CD14-positive monocyte (primary cell): ENCODE measurements around the gene C6orf132. TPM values are rescaled to one million over a fixed set of nuclear protein-coding genes. Genes with fewer than 3 reads are reported as not detected.
A peak's percentile ranks its signal among the peaks of the same experiment; 100 is the strongest.

Experiments
- DNase-seq, 3 donors: peaks; one replicate each; pipeline ENCODE4 v3.0.0-alpha.2; 2011 to 2022
- H2AFZ ChIP-seq: 2 replicates; pipeline ENCODE4 v1.6.0; 2012; ENCODE audit warnings: mild to moderate bottlenecking, low read depth, low read length, inconsistent platforms; ENCODE audit not compliant: insufficient read depth, poor library complexity, severe bottlenecking
- H3K27ac ChIP-seq, 2 donors: 1 replicate in 1 of 2; 2 replicates in 1 of 2; pipeline ENCODE4 v1.5.1; 2012 to 2013; ENCODE audit warnings: low read length in 2 of 2, control low read depth in 1 of 2, inconsistent platforms in 1 of 2, low read depth in 1 of 2, mild to moderate bottlenecking in 1 of 2
- H3K27me3 ChIP-seq, 2 donors: one replicate each; pipeline versions ENCODE4 v1.6.0 to v1.6.1; 2011 to 2013; ENCODE audit warnings: low read length in 2 of 2; ENCODE audit not compliant: control insufficient read depth in 2 of 2, insufficient read depth in 2 of 2
- H3K36me3 ChIP-seq, 2 donors: replicated peaks in 1 of 2; 1 replicate in 1 of 2; 2 replicates in 1 of 2; pipeline versions ENCODE4 v1.5.1 to v1.6.1; 2012 to 2013; ENCODE audit warnings: low read length in 2 of 2, control low read depth in 1 of 2, inconsistent platforms in 1 of 2, mild to moderate bottlenecking in 1 of 2; ENCODE audit not compliant: insufficient read depth in 2 of 2, control insufficient read depth in 1 of 2
- H3K4me1 ChIP-seq, 2 donors: 1 replicate in 1 of 2; 2 replicates in 1 of 2; pipeline versions ENCODE4 v1.5.1 to v1.6.1; 2012 to 2013; ENCODE audit warnings: low read length in 2 of 2, control low read depth in 1 of 2, inconsistent platforms in 1 of 2, mild to moderate bottlenecking in 1 of 2, moderate library complexity in 1 of 2; ENCODE audit not compliant: insufficient read depth in 2 of 2, control insufficient read depth in 1 of 2
- H3K4me2 ChIP-seq: replicated peaks from 2 replicates; pipeline ENCODE3; 2012; ENCODE audit warnings: low read length, moderate library complexity, mild to moderate bottlenecking; ENCODE audit not compliant: poor library complexity, severe bottlenecking; ENCODE audit errors: extremely low read depth
- H3K4me3 ChIP-seq, 3 experiments: fragments of 200-600 bp in 1 of 3; sonication (generic) in 1 of 3; replicated peaks in 1 of 3; 1 replicate in 2 of 3; 2 replicates in 1 of 3; pipeline ENCODE4 v1.5.1; 2011 to 2013; ENCODE audit warnings: low read length in 3 of 3, mild to moderate bottlenecking in 3 of 3, control low read depth in 2 of 3, low read depth in 2 of 3, inconsistent platforms in 1 of 3, moderate library complexity in 1 of 3
- H3K79me2 ChIP-seq: 2 replicates; pipeline ENCODE4 v1.6.0; 2012; ENCODE audit warnings: mild to moderate bottlenecking, control low read depth, inconsistent platforms, low read length, moderate library complexity; ENCODE audit not compliant: insufficient read depth
- H3K9ac ChIP-seq: 2 replicates; pipeline ENCODE4 v1.6.0; 2017; ENCODE audit warnings: low read length, mild to moderate bottlenecking; ENCODE audit not compliant: insufficient read depth, poor library complexity, severe bottlenecking
- H3K9me3 ChIP-seq, 2 donors: replicated peaks in 1 of 2; 1 replicate in 1 of 2; 2 replicates in 1 of 2; pipeline versions ENCODE4 v1.5.1 to v1.6.1; 2012 to 2013; ENCODE audit warnings: low read length in 2 of 2, control low read depth in 1 of 2; ENCODE audit not compliant: control insufficient read depth in 1 of 2, insufficient read depth in 1 of 2
- H4K20me1 ChIP-seq: 2 replicates; pipeline ENCODE4 v1.6.0; 2012; ENCODE audit warnings: mild to moderate bottlenecking, low read length, control low read depth, moderate library complexity; ENCODE audit not compliant: insufficient read depth
- H3K27ac Mint-ChIP-seq, 7 donors: one replicate each; pipeline ENCODE4 v1.8.0; 2020; ENCODE audit warnings: mild to moderate bottlenecking in 7 of 7, mixed read lengths in 7 of 7, moderate library complexity in 6 of 7, inconsistent platforms in 2 of 7
- H3K27me3 Mint-ChIP-seq, 3 donors: one replicate each; pipeline ENCODE4 v1.8.0; 2021 to 2022; ENCODE audit warnings: low read depth in 3 of 3, mild to moderate bottlenecking in 3 of 3, mixed read lengths in 3 of 3, moderate library complexity in 3 of 3, inconsistent platforms in 1 of 3
- H3K36me3 Mint-ChIP-seq, 2 donors: one replicate each; pipeline ENCODE4 v1.8.0; 2020; ENCODE audit warnings: mixed read lengths in 2 of 2, inconsistent platforms in 1 of 2, mild to moderate bottlenecking in 1 of 2
- H3K4me1 Mint-ChIP-seq: one replicate; pipeline ENCODE4 v1.8.0; 2020; ENCODE audit warnings: mild to moderate bottlenecking, mixed read lengths
- H3K4me3 Mint-ChIP-seq, 2 donors: one replicate each; pipeline ENCODE4 v1.8.0; 2020; ENCODE audit warnings: mild to moderate bottlenecking in 2 of 2, mixed read lengths in 2 of 2, moderate library complexity in 1 of 2
- H3K9me3 Mint-ChIP-seq, 7 donors: one replicate each; pipeline ENCODE4 v1.8.0; 2020 to 2022; ENCODE audit warnings: mixed read lengths in 7 of 7, mild to moderate bottlenecking in 6 of 7, moderate library complexity in 6 of 7, inconsistent platforms in 2 of 7
- CTCF ChIP-seq: fragments of 200-600 bp; IDR thresholded peaks from one replicate; pipeline ENCODE4 v1.8.0; 2022; ENCODE audit warnings: antibody characterized with exemption, mild to moderate bottlenecking
- WGBS: methylation state at CpG from one replicate; pipeline ENCODE4 v1.1.5; 2013; ENCODE audit warnings: missing lambda C conversion rate; ENCODE audit not compliant: insufficient coverage; 5-methylcytosine and 5-hydroxymethylcytosine counted together
- intact Hi-C, 2 donors: fragments of 100-400 bp; cut with micrococcal nuclease; formaldehyde crosslinking; loops; one replicate each; pipeline versions ENCODE4 v1.15.0 to v1.15.1; 2023
- polyA minus RNA-seq: library from RNA; depleted of rRNA, polyadenylated mRNA; stranded (reverse); fragments of >200 nt; gene quantifications from 2 replicates; pipeline ENCODE4 v1.2.3, GENCODE V29; 2012
- polyA plus RNA-seq, 3 donors: library from polyadenylated mRNA; depleted of rRNA in 1 of 3; unstranded in 2 of 3; stranded (reverse) in 1 of 3; fragments of 300-500 nt in 2 of 3; fragments of >200 nt in 1 of 3; fragmentation: Illumina TruSeq in 2 of 3; gene quantifications; 1 replicate in 2 of 3; 2 replicates in 1 of 3; pipeline ENCODE4 v1.2.3, GENCODE V29; 2012 to 2021
- total RNA-seq, 12 experiments: library from RNA in 1 of 12; stranded (reverse) in 1 of 12; fragments of 120-200 nt in 1 of 12; gene quantifications; one replicate each; pipeline ENCODE4 v1.2.4 and lab custom pipeline; 2013 to 2026; ENCODE audit warnings: mixed read lengths in 6 of 12, inconsistent platforms in 1 of 12

Gene C6orf132
- total RNA-seq (2013) = 0.04 TPM
- polyA plus RNA-seq (not detected), polyA minus RNA-seq (0.14 TPM in 1 of 2 replicates, not detected in the other), total RNA-seq (lab: John Stamatoyannopoulos, UW) (0 to 2.2 (median 0.26) reads per million in 11 experiments)

DNA sequence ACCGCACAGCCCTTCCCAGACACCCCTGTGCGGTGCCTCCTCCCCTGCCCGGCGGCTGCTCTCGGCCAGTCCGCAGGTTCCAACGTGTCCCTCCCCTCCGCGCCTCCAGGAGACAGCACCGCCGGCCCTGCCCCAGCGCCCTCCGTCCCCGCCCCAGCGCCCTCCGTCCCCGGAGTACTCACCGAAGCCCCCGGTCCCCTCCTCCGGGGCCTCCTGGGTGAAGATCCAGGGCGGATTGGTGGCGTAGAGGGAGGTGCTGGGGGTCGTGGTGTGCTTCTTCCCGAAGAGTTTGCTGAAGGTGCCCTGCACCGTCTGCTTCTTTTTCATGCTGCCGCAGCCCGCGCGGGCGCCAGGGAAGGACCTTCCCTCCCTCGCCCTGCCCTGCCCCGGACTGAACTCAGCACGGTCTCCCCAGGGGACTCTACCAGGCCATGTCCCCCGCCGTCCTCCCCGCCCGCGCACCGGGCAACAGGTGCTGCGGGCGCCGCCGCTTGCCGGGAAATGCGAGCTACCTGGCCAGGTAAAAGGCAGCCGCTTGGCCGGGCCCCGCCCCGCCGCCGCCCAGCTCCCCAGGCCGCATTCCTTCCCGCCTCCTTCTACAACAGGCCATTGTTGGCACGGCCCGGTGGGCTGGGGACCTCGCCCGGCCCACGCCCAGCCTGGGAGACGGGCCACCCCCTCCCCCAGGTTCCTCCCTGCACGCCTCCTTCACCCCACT, at the start of gene C6orf132:
C6orf132 (minus strand) TSS at position 503 of the 718 bp plus-strand sequence; CDS start at position 327, 176 bp downstream.
- 2% methylated on average over 44 of the region's 60 CpGs for WGBS
- Histone ChIP-seq H3K27ac (no peak within 1 kb of the TSS), H2AFZ (peak within 1 kb of the TSS; percentile 79), H3K4me2 (peak within 1 kb of the TSS; percentile 95), H3K9ac (peak within 1 kb of the TSS; percentile 51), H4K20me1 (no peaks in the 10 kb centered on the region), H3K27me3 (peaks cover 0 to 30% of the 10 kb centered on the region in 2 donors), H3K79me2 (no peaks in the 10 kb centered on the region), H3K36me3 (no peaks in the 10 kb centered on the region), H3K4me1 (peaks cover 24 to 28% of the 10 kb centered on the region in 2 donors), H3K4me3 (peak within 1 kb of the TSS; percentile 25 to 78 (median 27)), H3K9me3 (no peaks in the 10 kb centered on the region)
- Mint-ChIP-seq H3K27ac (peak within 1 kb of the TSS in 1 of 7 donors; percentile 47), H3K36me3 (peaks cover 0 to 5% of the 10 kb centered on the region in 2 donors), H3K9me3 (peaks cover 0 to 3% (median 0%) of the 10 kb centered on the region in 7 donors), H3K4me3 (peak within 1 kb of the TSS; percentile 75 to 95), H3K27me3 (peaks cover 20 to 39% (median 36%) of the 10 kb centered on the region in 3 donors), H3K4me1 (peaks cover 25% of the 10 kb centered on the region)
- DNase-seq = peak in 2 of 3 donors; percentile 40 to 47
- TF ChIP-seq CTCF = no peak
- intact Hi-C loops = no loop called here

DNA sequence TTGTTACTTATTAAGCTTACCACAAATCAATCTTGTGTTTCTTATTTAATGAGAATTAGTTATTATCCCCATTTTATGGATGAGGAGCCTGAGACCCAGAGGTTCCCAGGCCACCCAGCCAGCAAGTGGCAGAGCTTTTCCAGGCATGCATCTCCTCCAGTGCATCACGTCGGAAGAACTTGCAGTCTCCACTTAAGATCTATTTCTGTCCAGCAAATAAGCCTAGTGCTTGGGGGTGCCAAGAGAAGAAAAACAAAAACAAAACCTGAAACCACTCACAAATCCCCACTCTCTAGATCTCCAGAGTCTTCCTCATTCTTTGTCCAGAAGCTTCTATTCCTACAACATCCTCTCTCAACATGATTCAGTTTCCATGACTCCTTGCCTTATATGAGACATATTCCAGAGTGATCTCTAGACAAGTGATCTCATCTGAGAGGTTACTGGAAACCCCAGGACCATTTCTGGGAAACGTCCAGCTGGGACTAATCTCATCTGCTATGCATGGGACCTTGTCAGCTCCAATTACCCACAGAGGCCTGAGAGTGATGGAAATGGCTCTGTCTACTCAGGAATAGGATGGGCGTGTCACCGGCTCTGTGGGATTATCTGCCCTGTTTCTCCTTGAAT, 48.2 kb upstream of the C6orf132 start:
- Histone ChIP-seq H3K4me2 (no peak overlapping the region), H3K9me3 (no peaks in the 10 kb centered on the region), H4K20me1 (no peaks in the 10 kb centered on the region), H3K4me1 (no peaks in the 10 kb centered on the region), H2AFZ (no peak overlapping the region), H3K79me2 (no peaks in the 10 kb centered on the region), H3K4me3 (no peak overlapping the region), H3K9ac (no peak overlapping the region), H3K27ac (no peak overlapping the region), H3K36me3 (no peaks in the 10 kb centered on the region), H3K27me3 (no peaks in the 10 kb centered on the region)
- H3K9me3 Mint-ChIP-seq = no peaks in the 10 kb centered on the region
- peaks cover 0 to 2% (median 1%) of the 10 kb centered on the region in 3 donors for H3K27me3 Mint-ChIP-seq
- no peak overlapping the region for H3K27ac Mint-ChIP-seq
- no peak for DNase-seq
- WGBS = 98% methylated on average over 5 of the region's 5 CpGs
- H3K36me3 Mint-ChIP-seq = peaks cover 0 to 1% of the 10 kb centered on the region in 2 donors
- no peaks in the 10 kb centered on the region for H3K4me1 Mint-ChIP-seq
- TF ChIP-seq CTCF = no peak
- intact Hi-C loops = no loop called here
- no peak overlapping the region for H3K4me3 Mint-ChIP-seq
